Measurements from ENCODE around the gene MBP. TPM values are rescaled to one million over a fixed set of nuclear protein-coding genes. Genes with fewer than 3 reads are reported as not detected.

The MBP gene
- 7.7 TPM for total RNA-seq

GRCh38 chr18:77132369-77133050 lies at the start of gene MBP:
TSS of gene MBP (minus strand) at chr18:77132783. CDS start at chr18:77105261, 27,522 bp downstream.
- peak in 1 of 2 donors; percentile 54 for DNase-seq (ENCODE audit: low spot score in 2 of 2)
- FAIRE-seq = no peak

DNA sequence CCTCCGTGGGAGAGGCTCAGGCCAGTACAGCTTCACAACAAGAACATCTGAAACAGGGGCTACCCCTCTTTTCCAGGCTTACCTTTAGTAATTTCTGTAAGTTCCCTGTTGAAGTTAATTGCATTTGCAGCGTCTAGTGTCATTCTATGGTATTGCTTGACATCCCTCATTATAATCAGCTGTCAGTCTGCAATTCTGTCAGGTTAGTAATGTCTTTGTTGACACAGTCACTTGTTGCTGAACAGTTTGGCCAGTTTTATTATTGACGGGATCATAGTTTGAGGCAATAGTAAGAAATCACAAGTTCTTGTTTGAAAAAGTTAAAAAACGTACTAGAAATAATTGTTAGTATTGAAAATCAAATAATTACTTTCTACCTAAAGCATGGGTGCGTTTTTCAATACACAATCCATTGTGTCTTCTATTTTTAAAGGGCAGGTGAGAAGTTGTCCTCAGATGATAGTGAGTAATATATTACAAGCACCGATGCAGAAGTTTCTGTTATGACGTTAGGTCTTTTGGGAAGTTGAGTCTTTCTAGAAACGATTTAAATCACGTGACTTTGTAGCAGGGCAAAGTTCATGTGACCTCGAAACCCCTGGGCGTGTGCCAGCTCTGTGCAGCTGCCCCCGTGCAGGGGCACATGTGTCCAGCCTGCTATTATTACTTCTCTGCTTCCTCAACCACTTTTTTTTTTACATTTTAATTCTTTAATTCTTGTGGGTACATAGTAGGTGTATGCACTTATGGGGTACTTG lies 49.5 kb upstream of the MBP start:
- FAIRE-seq = no peak
- DNase-seq (ENCODE audit: low spot score in 2 of 2) = no peak

DNA sequence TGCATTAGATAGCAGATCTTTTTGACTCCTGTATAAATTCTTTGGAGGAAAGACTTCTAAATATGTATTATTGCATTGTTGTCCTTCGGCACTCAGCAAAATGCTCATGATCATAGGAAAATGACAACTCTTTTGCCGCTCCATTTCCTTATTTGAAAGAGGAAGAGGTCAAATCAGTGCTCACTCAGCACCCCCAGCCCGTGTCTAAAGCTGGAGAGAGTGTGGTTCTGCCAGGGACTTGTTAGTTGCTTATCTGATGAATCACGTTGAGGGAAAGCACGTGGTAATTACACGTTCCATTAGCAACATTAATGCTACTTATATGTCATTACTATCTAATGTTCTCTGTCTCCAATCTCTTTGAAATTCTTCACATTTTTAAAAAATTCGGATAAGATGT lies 46.0 kb upstream of the MBP start:
- DNase-seq (ENCODE audit: low spot score in 2 of 2) (no peak), FAIRE-seq (no peak)

GRCh38 chr18:77177009-77177408 lies 44.4 kb upstream of the MBP start:
- DNase-seq (ENCODE audit: low spot score in 2 of 2) = no peak
- FAIRE-seq = no peak

- FAIRE-seq = no peak
- no peak for DNase-seq (ENCODE audit: low spot score in 2 of 2)
Observed at GRCh38 chr18:77173275-77174030, 40.9 kb upstream of the MBP start.

DNA sequence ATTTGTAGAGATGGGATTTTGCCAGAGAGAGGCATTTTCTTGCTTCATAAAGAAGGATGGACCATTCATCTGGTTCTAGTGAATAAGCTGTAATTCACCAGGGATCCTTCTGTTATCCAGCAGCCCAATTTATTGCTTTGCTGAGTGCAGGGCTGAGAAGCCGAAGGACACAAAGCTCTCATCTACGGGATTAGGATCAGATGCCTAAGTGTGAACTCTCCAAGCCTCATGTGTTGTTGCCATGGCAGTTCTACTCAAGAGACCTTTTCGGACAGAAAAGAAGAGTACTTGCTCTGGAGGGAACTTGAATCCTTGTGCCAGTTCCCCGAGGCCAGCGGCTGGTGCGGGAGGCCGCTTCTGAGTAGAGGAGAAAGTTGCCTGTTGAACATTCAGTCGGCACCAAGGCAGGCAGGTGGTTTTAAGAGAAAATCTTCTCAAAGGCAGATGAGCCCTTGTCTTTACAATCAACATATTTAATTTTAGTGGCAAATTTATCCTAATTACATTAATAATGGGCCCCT lies 38.4 kb upstream of the MBP start:
- FAIRE-seq (no peak), DNase-seq (ENCODE audit: low spot score in 2 of 2) (no peak)

- FAIRE-seq (no peak), DNase-seq (ENCODE audit: low spot score in 2 of 2) (no peak)
Observed at GRCh38 chr18:77168811-77169311, 36.3 kb upstream of the MBP start.

GRCh38 chr18:77167251-77167650 lies 34.7 kb upstream of the MBP start:
- FAIRE-seq (no peak), DNase-seq (ENCODE audit: low spot score in 2 of 2) (no peak)

DNA sequence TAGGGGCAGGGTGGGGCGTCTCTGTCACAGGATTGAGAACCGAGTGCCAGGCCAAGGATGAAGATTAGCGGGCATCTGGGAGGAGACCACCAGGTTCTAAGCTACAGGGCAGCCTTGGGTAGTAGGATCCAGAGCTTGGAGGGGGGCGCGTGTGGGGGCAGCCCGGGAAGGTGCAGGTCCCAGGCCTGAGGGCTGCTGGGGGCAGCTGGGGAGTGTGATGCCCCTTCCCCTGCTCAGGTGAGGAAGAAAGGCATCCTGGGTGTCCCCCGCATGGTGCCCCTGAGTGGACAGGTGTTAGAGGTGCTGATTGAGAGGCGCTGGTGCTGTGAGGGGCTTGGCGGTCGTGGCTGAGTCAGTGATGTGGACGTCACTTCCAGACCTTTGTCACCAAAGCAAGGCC lies 33.9 kb upstream of the MBP start:
- DNase-seq (ENCODE audit: low spot score in 2 of 2) (no peak), FAIRE-seq (no peak)

- FAIRE-seq = no peak
- DNase-seq (ENCODE audit: low spot score in 2 of 2) = no peak
Observed at GRCh38 chr18:77165503-77166188, 33.1 kb upstream of the MBP start.

DNA sequence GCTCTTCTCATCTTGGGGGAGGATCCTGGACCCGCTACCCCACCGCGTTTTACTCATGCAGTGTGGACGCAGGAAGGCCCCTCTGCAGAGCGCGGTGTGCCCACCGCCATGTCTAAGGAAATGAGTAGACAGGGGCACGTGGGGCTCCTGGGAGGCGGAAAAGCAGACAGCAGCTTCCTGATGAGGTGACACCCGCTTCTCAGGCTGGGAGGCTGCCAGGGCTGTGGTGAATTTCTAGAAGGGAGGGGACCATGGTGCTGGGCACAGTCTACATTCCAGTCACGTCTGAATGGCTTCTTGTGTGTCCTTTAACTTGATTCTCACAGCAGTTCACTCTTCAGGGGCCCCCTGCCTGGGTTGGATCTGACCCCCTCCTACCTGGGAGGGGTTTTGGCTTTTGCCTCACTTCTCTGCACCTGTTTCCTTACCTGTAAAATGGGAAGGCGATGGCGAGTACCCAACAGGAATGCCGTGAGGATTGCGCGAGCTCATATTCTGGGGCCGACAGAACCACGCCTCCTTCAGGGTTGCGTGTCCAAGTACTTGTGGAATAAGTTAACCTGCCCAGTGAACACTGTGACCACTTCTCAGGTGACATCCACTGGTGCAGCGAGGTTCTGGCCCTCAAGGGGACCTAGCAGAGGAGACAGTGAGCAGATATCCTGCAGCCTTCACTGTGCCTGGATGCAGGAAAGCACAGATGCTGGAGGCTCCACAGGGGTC lies 32.3 kb upstream of the MBP start:
- no peak for FAIRE-seq
- no peak for DNase-seq (ENCODE audit: low spot score in 2 of 2)

- no peak for FAIRE-seq
- DNase-seq (ENCODE audit: low spot score in 2 of 2) = no peak
Observed at GRCh38 chr18:77164026-77164425, 31.4 kb upstream of the MBP start.

- DNase-seq (ENCODE audit: low spot score in 2 of 2) = no peak
- no peak for FAIRE-seq
Observed at GRCh38 chr18:77162580-77162979, 30.0 kb upstream of the MBP start.

- DNase-seq (ENCODE audit: low spot score in 2 of 2) = no peak
- no peak for FAIRE-seq
Observed at GRCh38 chr18:77161961-77162360, 29.4 kb upstream of the MBP start.

GRCh38 chr18:77161383-77161782 lies 28.8 kb upstream of the MBP start:
- no peak for DNase-seq (ENCODE audit: low spot score in 2 of 2)
- no peak for FAIRE-seq

DNA sequence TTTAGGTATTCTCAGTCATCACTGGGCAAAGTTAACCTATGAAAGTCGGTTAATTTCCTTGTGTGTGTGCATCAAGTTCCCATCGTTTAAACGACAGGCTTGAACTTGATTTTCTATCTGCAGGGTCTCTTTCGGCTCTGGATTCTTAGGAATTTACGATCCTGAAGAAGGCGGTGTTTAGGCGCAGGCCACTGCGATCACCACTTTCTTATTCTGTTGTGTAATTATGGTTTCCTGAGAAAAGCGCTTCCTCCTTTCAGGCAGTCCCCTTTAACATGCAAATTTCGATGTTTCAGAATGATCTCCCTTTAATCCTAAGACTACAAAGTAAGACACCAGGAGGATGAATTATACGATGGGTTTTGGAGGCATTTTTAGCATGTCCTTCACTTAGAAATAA lies 27.9 kb upstream of the MBP start:
- DNase-seq (ENCODE audit: low spot score in 2 of 2) (no peak), FAIRE-seq (no peak)

DNA sequence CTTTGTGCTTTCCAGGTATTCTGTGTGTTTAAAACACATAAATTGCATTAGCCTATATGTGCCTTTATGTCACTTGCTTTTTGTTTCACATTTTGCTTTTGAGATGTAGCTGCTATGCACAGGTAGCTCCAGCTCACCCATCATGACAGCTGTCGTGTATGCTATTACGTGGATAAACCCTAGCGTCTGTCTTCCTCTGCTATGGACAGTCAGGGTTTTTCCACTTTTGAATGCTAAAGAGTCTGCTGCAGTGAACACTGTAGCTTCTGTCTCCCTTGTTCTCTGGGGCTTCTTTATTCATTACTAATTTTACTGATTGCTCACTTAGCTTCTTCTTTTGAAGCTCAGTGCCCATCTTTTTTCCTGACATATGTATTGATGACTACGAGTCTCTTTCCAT lies 24.7 kb upstream of the MBP start:
- DNase-seq (ENCODE audit: low spot score in 2 of 2) (no peak), FAIRE-seq (no peak)

- DNase-seq (ENCODE audit: low spot score in 2 of 2) (no peak), FAIRE-seq (no peak)
Observed at GRCh38 chr18:77155031-77155430, 22.4 kb upstream of the MBP start.

- DNase-seq (ENCODE audit: low spot score in 2 of 2) (no peak), FAIRE-seq (no peak)
Observed at GRCh38 chr18:77153404-77153803, 20.8 kb upstream of the MBP start.
